ENCODE measurements around the gene GABRR3. TPM values are rescaled to one million over a fixed set of nuclear protein-coding genes. Genes with fewer than 3 reads are reported as not detected.

The GABRR3 gene
- total RNA-seq, 2 donors from 2014 or later: not detected

DNA sequence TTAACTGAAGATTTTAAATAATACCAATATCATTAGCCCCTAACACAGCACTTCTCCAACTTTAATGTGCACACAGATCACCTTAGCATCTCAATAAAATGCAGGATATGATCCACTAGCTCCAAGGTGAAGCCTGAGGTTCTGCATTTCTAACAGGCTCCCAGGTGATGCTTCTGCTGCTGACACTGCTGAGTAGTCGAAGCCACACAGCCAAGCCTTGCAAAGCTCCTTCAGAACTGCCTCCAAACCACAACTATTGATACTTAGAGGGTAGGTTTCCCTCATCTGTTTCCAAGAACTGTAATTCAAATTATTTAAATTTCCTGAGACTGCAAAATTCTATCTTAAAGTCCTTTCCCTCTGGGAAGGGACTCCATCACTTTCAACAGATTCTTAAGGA, 66.7 kb downstream of the GABRR3 start:
- ATAC-seq: no peak
- intact Hi-C loops (cut with DNase I, micrococcal nuclease): no loop called here

DNA sequence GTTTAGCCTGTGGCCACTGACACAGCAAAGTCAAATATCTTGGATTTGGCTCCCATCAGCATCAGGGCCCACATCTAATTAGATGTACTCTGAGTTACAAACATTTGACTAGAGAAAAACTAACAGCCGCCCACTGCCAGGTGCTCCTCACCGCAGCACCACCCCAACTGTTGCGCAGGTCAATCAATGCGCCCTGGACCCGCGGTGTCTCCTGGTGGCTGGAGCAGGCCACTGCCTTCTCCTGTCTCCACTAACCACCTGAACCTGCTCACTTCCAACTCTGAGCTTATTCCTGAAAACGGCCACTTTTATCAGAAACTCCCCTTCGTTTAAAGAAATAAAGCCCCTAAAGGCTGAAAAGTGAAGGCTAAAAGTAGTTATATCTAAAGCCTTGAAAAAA, 67.1 kb downstream of the GABRR3 start:
- intact Hi-C loops (cut with DNase I, micrococcal nuclease): no loop called here
- DNase-seq (no peak), ATAC-seq (no peak)

More for the DNA sequence above, 66.7 kb downstream of the GABRR3 start:
- no peak for DNase-seq

DNA sequence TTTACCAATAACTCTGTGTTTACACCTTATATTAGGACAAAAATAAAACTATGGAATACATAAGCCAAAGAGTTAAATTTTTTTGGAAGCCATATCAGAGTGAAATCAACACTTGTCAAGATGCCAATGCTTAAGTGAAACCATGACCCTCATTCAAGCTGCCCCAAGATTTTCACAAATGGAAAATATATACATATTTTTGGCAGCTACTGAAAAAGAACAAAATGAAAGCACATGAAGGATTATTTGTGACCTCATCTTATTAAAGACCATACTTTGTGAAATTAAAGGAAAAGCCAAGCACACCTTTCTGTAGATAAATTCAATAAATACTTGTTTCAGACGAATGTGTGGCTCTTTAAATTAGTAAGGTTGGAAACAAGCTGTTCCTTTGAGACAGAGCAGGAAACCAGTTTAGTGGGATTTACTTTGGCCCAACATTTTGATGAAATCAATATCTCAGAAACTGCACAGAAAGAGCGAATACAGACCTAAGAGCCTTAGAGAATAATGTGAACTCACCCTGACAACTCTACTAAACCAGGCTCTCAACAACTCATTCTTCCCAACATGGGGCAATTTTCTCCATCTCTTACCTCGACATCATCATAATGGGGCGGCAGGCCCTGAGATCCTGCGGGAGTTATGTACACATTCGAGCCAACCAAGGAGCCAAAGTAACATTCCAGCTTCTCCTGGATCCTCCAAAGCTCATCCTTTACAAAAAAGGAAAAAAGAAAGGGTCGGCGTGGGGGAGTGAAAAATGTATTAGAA, 73.9 kb downstream of the GABRR3 start:
- intact Hi-C loops (cut with DNase I, micrococcal nuclease): no loop called here
- DNase-seq: no peak
- no peak for ATAC-seq

DNA sequence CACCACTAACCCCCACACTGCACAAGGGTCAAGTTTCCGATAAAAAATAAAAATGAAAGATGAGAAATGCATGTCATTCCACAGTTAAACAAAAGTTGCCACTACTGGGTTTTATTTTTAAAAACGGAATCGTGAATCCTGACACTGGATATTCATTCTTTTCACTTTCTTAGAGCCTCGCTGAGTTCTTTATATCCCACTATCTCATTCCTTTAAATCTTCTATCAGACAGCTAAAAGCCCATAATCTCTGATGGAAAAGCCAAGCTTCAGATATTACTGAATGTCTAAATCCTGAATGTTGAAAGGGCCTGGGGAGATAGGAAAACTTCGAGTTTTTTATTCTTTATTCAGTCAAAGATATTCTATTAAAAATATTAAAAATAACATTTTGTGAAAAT, 74.6 kb downstream of the GABRR3 start:
- no peak for DNase-seq
- intact Hi-C loops (cut with DNase I, micrococcal nuclease): no loop called here
- no peak for ATAC-seq

DNA sequence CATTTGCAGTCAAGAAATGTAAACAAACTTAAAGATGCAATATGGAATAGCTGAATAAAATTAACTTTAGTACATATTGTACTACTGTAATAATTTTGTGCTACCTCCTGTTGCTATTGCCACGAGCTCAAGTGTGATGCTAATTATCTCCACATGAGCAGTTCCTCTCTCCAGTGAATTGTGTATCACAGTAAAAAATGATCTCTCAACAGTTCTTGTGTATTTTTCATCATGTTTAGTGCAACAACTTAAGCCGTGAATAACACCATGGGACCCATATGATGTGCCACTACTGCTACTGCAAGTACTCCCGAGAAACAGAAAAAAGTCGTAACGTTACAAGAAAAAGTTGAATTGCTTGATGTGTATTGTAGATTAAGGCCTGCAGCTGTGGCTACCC, 75.2 kb downstream of the GABRR3 start:
- ATAC-seq: no peak
- no peak for DNase-seq
- intact Hi-C loops (cut with DNase I, micrococcal nuclease): no loop called here

DNA sequence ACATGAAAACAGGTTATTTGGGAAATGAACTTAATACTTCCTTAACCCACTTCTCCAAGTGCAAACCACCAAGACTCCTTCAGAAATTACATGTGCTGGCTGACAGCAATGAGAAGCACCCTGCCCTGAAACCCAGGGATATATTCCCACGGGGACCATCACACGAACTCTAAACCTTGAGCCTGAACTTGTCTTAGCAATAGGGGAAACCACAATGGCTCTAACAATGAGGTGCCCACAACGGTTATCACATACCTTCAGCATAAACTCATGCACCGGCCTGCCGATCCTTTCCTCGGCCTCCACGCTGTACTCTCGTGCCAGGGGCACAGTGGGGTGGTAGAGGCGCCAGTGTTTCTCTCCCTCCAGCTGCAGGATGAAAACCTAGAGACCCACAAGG, 76.3 kb downstream of the GABRR3 start:
- no peak for ATAC-seq
- intact Hi-C loops (cut with DNase I, micrococcal nuclease): no loop called here
- DNase-seq: no peak

DNA sequence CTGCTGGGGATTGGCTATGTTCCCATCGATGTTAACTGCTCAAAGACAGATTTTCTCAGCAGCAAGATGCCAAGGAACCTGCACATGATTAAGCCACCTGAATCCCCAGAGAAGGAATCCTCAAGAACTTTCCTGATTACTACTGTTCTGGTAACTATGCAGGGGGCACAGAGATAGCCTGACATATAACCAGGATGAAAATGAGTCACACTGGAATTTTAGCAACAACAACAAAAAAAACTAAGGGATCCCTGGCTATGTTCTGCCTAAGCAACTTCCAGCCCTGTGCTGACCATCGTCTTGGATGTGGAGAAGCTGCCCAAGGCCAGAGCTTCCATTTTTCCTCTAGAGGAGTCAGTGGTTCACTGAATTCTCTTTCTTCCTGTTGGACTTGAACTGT, 76.7 kb downstream of the GABRR3 start:
- DNase-seq (no peak), ATAC-seq (no peak)
- intact Hi-C loops (cut with DNase I, micrococcal nuclease): no loop called here

DNA sequence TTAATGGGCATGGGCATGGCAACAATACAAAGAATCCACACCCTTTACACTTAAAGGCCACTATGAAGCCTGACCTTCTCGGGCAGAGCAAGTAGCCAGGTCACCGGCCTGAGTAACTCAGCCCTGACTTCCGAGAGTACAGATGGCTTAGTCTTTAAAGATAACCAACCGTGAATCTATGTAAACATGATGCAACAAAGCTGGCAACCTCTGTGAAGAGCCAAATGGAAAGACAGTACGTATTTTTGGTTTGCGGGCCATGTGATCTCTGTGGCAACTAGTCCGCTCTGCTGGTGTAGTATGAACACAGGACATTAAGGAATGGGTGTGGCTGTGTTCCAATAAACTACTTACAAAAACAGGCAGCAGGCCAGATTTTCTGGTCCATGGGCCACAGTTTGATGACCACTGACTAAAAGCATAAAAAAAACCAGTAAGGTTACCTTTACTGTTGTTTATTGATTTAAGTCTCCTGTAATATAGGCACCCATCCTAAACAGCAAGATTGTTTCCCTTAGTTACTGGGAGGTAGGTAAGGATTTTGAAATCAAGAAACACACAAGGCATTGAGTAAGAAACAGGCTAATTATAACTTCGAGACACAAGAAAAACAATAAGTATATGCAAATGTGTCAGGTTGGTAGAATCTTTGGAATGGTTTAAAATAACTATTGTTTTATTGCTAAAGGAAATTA, 77.4 kb downstream of the GABRR3 start:
- DNase-seq (peak; percentile 16 to 32), ATAC-seq (peak; percentile 52)

DNA sequence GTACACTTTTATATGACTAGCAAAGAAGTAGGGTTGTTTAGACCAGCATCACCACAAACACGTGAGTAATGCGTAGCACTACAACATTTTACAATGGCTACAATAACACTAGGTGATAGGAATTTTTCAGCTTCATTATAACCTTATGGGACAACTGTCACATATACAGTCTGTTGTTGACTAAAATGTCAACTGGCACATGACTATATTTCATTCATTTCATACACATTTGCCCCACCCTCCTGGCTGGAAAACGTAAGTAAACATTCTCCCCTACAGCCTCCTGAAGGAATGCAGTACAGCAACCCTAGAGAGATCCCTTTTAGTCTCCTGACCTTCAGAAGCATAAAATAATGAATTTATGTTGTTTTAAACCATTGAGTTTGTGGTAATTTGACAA, 79.1 kb downstream of the GABRR3 start:
- no peak for DNase-seq
- intact Hi-C loops (cut with DNase I, micrococcal nuclease): no loop called here

More for the DNA sequence above, 77.4 kb downstream of the GABRR3 start:
- intact Hi-C loops (cut with DNase I, micrococcal nuclease): no loop called here

DNA sequence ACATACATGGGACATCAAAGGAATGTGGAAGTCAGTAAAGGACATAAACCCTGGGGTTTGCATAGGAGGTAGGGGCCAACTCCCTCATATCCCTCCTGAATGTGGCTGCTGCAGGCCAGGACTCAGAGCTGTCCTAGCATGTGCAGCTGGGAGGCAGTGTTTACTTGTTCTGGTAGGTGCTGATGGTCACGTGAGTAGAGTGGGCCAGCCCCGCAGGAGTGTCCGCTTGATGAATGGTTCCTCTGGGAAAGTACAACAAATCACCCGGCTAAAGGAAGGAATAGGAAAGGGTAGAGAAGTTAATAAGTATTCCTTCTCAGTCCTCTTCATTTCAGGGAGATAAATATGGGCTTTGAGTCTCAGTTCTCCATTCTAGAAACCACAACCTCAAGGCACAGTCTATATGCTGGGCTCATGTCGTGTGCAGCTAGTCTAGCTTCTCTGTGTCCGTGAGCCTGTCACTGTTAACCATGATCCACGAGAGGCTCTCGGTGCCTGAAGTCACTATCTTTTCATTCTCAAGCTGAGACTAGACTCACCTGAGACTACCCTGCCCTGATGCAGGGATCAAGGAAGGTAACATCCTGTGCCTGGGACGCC, 80.8 kb downstream of the GABRR3 start:
- intact Hi-C loops (cut with DNase I, micrococcal nuclease): no loop called here
- ATAC-seq: no peak
- DNase-seq: no peak

More for the DNA sequence above, 79.1 kb downstream of the GABRR3 start:
- ATAC-seq: peak; percentile 91

DNA sequence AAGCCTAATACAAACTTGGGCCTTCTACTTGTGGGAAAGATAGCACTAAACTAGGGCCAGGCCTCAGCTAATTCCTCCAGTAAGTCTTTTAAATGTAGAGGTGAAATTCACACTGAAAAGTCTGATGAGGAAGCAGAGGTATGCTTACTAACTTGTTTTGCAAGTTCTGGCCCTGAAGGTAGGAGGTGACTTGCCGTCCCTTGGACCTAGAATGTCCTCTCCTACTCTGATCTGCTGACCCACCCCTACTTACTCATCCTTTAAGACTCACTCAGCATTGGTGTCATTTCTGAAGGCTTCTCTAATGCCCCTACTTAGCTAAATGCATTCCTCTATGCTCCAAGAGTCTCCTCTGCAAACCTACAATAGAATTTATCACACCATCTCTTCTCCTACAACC, 82.2 kb downstream of the GABRR3 start:
- intact Hi-C loops (cut with DNase I, micrococcal nuclease): no loop called here
- ATAC-seq: no peak
- no peak for DNase-seq

DNA sequence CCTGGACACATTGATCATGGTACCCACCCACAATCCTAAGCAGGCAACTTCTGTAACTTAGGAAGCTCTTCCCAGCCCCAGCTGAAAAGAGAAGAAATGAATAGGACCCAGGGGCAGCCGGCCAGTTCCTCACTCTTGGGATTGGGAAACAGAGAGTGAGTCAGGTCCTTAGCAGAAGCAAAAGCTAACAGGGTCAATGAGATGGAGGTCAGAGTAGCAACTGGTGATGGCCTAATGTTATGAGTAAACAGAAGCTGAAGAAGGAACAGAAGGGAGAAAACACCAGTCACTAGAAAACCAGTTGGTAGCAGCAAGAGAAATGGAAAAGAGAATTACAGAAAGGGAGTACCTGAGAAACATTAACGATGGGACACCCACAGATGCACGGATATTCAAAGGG, 82.8 kb downstream of the GABRR3 start:
- intact Hi-C loops (cut with DNase I, micrococcal nuclease): no loop called here
- DNase-seq: no peak
- ATAC-seq: no peak

DNA sequence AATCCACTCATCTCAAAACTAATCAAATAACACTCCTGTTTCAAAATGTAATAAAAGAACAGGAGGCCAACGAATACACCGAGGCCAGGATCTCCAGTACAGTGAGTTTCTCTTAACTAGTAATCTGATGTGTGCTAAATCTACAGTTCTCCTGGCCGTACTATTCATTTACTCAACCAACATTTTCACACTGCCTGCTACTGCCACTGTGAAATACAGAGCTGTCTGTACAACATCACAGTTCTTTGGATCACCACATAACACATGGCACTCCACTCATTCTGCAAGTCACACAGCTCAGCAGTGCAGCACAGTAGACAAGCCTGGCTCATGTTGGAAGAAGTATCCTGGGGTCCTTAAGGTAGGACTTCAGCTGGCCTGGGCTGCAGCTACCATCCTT, 84.8 kb downstream of the GABRR3 start:
- DNase-seq: no peak
- ATAC-seq: no peak
- intact Hi-C loops (cut with DNase I, micrococcal nuclease): no loop called here

DNA sequence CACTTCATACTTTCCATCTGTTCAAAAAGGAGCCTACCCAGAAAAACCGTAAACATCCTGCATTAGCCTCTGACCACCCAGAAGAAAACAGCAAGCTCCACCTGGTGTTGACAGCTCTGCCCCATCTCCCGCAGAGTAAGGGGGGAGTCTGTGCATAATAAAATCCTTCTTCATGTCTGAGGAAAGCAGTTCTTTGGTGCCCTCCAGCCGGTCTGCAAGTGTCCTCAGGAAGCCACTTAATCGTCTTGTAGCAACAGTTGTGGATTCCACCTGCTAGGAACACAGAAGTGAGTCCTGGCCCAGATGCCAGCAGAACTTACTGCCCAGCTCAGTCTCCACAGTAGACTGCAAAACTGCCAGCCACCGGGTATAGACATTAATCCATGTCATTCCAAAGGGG, 85.4 kb downstream of the GABRR3 start:
- ATAC-seq (no peak), DNase-seq (no peak)
- intact Hi-C loops (cut with DNase I, micrococcal nuclease): no loop called here

DNA sequence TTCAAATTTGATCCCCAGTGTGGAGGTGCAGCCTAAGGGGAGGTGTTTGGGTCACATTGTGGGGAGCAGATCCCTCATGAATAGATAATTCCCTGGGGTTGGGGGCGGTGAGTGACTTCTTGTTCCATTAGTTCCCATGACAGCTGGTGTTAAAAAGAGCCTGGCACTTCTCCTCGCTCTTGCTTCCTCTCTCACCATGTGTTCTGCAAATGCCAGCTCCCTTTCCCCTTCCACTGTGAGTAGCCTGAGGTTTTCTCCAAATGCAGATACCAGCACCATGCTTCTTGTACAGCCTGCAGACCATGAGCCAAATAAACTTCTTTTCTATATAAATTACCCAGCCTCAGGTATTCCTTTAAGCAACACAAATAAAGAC, 86.0 kb downstream of the GABRR3 start:
- no peak for ATAC-seq
- no peak for DNase-seq
- intact Hi-C loops (cut with DNase I, micrococcal nuclease): no loop called here

DNA sequence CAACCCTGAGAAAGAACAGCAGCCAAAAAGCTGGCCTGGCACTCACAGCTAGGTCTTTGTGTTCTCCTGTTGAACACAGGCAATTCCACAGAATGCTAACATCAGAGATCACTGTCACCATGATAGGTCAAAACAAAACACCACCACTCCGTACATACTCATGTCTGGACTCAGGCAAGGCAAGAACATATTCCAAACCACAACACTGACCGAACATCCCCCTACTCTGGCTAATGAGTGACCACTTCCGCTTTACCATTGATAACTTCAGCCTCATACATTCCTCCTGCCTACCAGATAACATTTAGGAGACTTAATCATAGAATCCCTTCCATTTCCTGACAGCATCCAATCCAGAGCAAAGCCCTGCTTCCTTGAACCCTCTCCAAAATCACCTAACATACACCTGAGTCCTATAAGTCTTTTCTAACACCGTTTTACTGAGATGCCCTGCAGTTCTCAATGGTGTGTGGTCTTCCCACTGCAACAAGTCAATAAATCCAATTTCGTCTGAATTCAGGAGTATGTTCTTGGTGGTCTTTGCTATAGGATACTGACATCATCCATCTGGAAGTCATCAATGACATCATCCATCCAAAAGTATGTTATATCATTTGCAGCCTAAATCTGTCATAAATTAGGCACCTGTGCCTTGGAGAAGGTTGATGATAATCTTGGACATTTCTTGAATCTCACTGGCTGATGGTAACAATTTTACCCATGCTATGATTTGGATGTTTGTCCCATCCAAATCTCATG, 86.6 kb downstream of the GABRR3 start:
- no peak for ATAC-seq
- no peak for DNase-seq
- intact Hi-C loops (cut with DNase I, micrococcal nuclease): no loop called here

DNA sequence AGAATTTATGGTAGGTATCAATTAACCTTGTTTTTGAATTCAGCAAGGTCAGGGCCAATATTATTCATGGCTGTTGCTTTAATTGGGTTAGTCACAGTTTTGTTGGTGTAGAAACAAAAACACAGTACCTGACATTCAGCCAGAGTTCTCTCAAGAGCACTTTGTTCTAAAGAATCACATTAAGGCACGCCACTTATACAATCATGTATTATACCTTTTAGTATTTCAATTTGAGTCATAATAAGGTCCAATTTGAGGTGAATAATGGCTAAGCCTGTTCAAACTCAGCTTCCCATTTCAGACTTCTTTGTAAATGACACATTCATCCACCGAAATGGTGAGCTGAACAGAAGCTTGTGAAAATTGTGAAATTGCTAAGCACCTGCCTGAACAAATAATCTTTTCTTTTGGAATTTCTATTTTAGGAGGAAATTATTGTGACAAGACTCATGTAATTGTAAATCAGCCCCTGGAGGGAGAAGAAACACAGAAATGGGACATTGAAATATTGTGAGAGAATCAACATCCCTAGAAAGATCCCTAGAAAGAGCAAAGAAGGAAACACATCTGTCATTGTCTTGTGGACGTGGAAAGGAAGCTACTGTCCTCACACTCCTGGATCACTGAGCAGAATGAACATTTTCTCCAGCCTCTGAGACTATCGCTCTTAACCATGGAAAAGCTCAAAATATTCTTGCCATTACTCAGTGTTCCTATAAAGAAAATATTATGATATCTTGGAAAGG, 92.1 kb downstream of the GABRR3 start:
- DNase-seq (no peak), ATAC-seq (no peak)
- intact Hi-C loops (cut with DNase I, micrococcal nuclease): no loop called here

DNA sequence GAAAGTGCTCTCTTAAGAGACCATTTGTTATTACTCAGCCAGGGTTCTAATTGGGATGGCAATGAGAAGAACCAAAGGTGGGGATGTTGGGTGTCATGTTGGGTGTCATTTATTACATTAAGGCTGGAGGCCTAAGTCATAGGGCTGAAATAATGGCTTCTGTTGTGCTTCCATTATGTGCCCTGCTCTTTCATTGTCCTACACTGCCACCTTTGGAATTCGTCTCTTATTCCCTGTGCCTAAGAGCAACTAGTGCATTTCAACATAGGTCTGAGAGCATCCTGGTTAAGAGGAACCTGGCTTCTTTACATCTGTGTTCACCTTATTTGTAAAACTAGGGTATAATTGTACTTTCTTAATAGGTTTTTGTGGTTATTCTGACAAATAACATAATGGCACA, 95.1 kb downstream of the GABRR3 start:
- DNase-seq: no peak
- ATAC-seq: peak; percentile 46

DNA sequence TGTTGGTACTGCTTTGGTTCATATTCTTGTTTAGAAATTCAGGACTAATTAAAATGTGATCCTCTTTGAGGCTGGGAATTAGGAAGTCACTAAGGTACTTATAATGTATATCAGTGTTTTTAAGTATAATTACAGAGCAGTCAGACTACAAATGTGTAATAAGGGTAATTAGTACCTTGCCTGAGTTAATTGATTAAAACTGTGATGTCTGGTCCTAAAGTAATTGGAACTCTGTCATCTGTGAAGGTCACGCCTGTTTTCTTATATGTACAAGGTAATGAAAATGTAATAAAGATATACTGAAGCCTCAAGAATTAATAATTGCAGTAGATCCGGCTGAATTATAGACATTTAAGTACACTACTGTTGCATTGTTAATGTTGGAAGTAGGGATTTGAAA, 95.7 kb downstream of the GABRR3 start:
- intact Hi-C loops (cut with DNase I, micrococcal nuclease): no loop called here
- ATAC-seq (no peak), DNase-seq (no peak)

More for the DNA sequence above, 95.1 kb downstream of the GABRR3 start:
- intact Hi-C loops (cut with DNase I, micrococcal nuclease): no loop called here
